ENCODE results near the gene GALNT9.

GRCh38 chr12:132219323-132219722, 110.1 kb downstream of the GALNT9 start:
- no peak for TF ChIP-seq CTCF (IDR thresholded peaks at IDR 0.05)
- TF ChIP-seq EZH2 (IDR thresholded peaks at IDR 0.05; ENCODE audit: borderline replicate concordance, insufficient read depth, low read depth, low read length, poor library complexity, severe bottlenecking) = no peak

Data from B cell (primary cell).